SU-DHL-6 (cell line): Measurements from ENCODE around the gene MUC15.

Experiments
- EZH2phosphoT487 ChIP-seq: fragments of 200-600 bp; sonication (generic), shearing (Covaris generic); conservative IDR thresholded peaks from 2 replicates; pipeline ENCODE4 v1.6.1; 2018; ENCODE audit warnings: mild to moderate bottlenecking, antibody characterized with exemption, low read length, moderate library complexity, mixed read lengths
- TF ChIP-seq, protein P1 (sequence below): fragments of 200-600 bp; sonication (generic); IDR thresholded peaks from one replicate; pipeline ENCODE4 v1.5.1; 2017; ENCODE audit warnings: antibody characterized with exemption, mild to moderate bottlenecking, low read length, moderate library complexity; ENCODE audit not compliant: insufficient read depth, poor library complexity, severe bottlenecking

GRCh38 chr11:26599425-26599824, 27.4 kb upstream of the MUC15 start:
- TF ChIP-seq, protein P1, sequence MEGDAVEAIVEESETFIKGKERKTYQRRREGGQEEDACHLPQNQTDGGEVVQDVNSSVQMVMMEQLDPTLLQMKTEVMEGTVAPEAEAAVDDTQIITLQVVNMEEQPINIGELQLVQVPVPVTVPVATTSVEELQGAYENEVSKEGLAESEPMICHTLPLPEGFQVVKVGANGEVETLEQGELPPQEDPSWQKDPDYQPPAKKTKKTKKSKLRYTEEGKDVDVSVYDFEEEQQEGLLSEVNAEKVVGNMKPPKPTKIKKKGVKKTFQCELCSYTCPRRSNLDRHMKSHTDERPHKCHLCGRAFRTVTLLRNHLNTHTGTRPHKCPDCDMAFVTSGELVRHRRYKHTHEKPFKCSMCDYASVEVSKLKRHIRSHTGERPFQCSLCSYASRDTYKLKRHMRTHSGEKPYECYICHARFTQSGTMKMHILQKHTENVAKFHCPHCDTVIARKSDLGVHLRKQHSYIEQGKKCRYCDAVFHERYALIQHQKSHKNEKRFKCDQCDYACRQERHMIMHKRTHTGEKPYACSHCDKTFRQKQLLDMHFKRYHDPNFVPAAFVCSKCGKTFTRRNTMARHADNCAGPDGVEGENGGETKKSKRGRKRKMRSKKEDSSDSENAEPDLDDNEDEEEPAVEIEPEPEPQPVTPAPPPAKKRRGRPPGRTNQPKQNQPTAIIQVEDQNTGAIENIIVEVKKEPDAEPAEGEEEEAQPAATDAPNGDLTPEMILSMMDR = no peak
- no peak for TF ChIP-seq EZH2phosphoT487
